ENCODE results near the gene RPS2. TPM values are rescaled to one million over a fixed set of nuclear protein-coding genes. Genes with fewer than 3 reads are reported as not detected.
A peak's percentile ranks its signal among the peaks of the same experiment; 100 is the strongest.

RPS2 gene
- total and polyA plus RNA-seq, 2 of the 8 experiments (the other 6 are each of a cell fraction or from before 2014, with no cell fraction given), result 4,042 to 16,783 TPM

DNA sequence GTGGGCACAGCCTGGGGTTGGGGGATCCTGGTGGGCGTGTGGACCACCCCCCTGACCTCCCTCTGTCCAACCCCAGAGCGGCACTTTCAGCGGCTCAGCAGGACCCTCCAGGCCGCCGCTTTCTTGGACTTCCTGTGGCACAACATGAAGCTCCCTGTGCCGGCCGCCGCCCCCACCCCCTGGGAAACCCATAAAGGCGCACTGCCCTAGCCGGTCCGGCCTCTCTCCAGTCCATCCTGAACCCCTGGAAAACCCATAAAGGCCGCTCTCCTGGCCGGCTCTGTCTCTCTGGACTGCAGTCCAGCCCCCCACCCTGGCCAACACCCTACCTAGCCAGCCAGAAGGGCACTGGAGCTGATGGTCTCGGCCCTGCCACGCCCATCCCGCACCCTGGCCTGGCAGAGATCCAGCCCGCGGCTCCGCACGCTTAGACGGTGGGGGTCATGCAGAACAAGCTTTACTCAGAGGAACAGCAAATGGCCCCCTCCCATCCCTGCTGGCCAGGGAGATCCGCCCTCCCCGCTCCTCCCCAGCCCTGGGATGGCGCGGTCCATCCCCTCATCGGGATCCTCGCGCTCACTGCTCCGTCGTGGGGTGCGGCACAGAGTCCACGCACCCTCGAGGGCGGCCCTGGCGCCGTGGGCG, 14.0 kb upstream of the RPS2 start:
- 0 out of 2 replicates have a peak, but pooled peaks cover 2% of the 10 kb centered on the region for H3K79me1 ChIP-seq (ENCODE audit: low read depth, low read length)
- peaks cover 19% of the 10 kb centered on the region for H3K23me2 ChIP-seq (ENCODE audit: low read depth, low read length)
- peaks cover 11 to 33% (median 22%) of the 10 kb centered on the region in 4 experiments; a peak in 7 of 8 replicates for H3K36me3 ChIP-seq (ENCODE audit: control insufficient read depth in 2 of 4, insufficient read depth in 4 of 4, low read length in 3 of 4)
- H2BK12ac ChIP-seq (ENCODE audit: low read depth, low read length), result no peak overlapping the region
- DNase-seq (ENCODE audit: low read depth in 1 of 2, low spot score in 2 of 2) (peak in 1 of 2 experiments; percentile 66), FAIRE-seq (no peak)
- no peak overlapping the region for H3K56ac ChIP-seq (replicated peaks; ENCODE audit: insufficient read length, low read depth, low read length)
- no peak overlapping the region for H2AK5ac ChIP-seq (ENCODE audit: low read depth, low read length)
- TF ChIP-seq SUZ12 (IDR thresholded peaks at IDR 0.05; ENCODE audit: low read length) (no peak), SP1 (IDR thresholded peaks at IDR 0.05; ENCODE audit: low read depth, low read length) (no peak), GABPA (IDR thresholded peaks at IDR 0.05; ENCODE audit: borderline replicate concordance, insufficient read depth, low read length) (peak; percentile 39; the same call in 1 of the 2 replicates), FOSL1 (IDR thresholded peaks at IDR 0.05; ENCODE audit: insufficient read depth, low read depth, low read length) (no peak), CHD1 (IDR thresholded peaks at IDR 0.05; ENCODE audit: low read depth, low read length) (no peak), SRF (IDR thresholded peaks at IDR 0.05; ENCODE audit: low read depth, low read length) (no peak), BRCA1 (IDR thresholded peaks at IDR 0.05; ENCODE audit: low read depth, low read length) (no peak), JUN (IDR thresholded peaks at IDR 0.05; ENCODE audit: low read depth, low read length) (no peak)
- H3K27ac ChIP-seq (ENCODE audit: low read depth, low read length), result no peak overlapping the region
- no peak overlapping the region for H3K4ac ChIP-seq (replicated peaks; ENCODE audit: insufficient read length, low read depth, low read length)
- H2BK120ac ChIP-seq (replicated peaks; ENCODE audit: low read depth, low read length), result no peak overlapping the region
- no peak overlapping the region for H2AFZ ChIP-seq (ENCODE audit: low read length)
- peaks cover 3 to 28% (median 25%) of the 10 kb centered on the region in 4 experiments for H3K4me1 ChIP-seq (replicated peaks in 1 of 4; ENCODE audit: control insufficient read depth in 3 of 4, insufficient read depth in 4 of 4, low read length in 3 of 4)
- peak overlapping the region; percentile 31 to 61 (median 38); a peak in 6 of 8 replicates for H3K4me3 ChIP-seq (ENCODE audit: extremely low read depth in 1 of 4, insufficient read depth in 2 of 4, low read depth in 3 of 4, low read length in 4 of 4)
- H3K79me2 ChIP-seq (ENCODE audit: control insufficient read depth in 1 of 2, insufficient read depth in 2 of 2, low read length in 2 of 2), result peaks cover 0 to 1% of the 10 kb centered on the region in 2 experiments; a peak in 1 of 4 replicates
- H3K27me3 ChIP-seq (replicated peaks in 1 of 4; ENCODE audit: control insufficient read depth in 3 of 4, extremely low read depth in 1 of 4, insufficient read depth in 3 of 4, low read length in 3 of 4), result peaks cover 8 to 40% (median 39%) of the 10 kb centered on the region in 4 experiments; a peak in 6 of 7 replicates
- no peak overlapping the region for H2BK20ac ChIP-seq (ENCODE audit: low read length)
- H3K14ac ChIP-seq (ENCODE audit: insufficient read length), result no peak overlapping the region
- H4K5ac ChIP-seq (ENCODE audit: insufficient read length, low read depth, low read length), result no peak overlapping the region
- H3K9ac ChIP-seq (replicated peaks in 1 of 4; ENCODE audit: extremely low read depth in 1 of 4, low read depth in 3 of 4, low read length in 3 of 4), result no peak overlapping the region
- H3K23ac ChIP-seq (ENCODE audit: insufficient read length), result no peak overlapping the region
- ChIA-PET POLR2A (ENCODE audit: partially characterized antibody) (interaction anchor here (0.8 to 28.2 kb wide), 14 partner anchors 9 to 176 kb away, joined by 3 to 736 read pairs (median 6); partner anchors contain the start of genes FAHD1, HAGH, MSRB1 and NDUFB10), CTCF (ENCODE audit: partially characterized antibody) (interaction anchor here (0.5 to 1.5 kb wide), 4 partner anchors 19 to 51 kb away, joined by 3 to 4 read pairs (median 4); no protein-coding TSS in a partner anchor)
- H4K20me1 ChIP-seq (replicated peaks in 1 of 2; ENCODE audit: control insufficient read depth in 1 of 2, insufficient read depth in 2 of 2, low read length in 2 of 2), result peaks cover 2 to 25% of the 10 kb centered on the region in 2 experiments
- 66% methylated on average over 34 of the region's 37 CpGs; no CpG with 5 or more reads in 1 of the 2 experiments for WGBS, 2 experiments (ENCODE audit: extremely low coverage in 1 of 2, insufficient coverage in 1 of 2, insufficient read length in 1 of 2, insufficient replicate concordance in 2 of 2, low coverage in 1 of 2, low lambda C conversion rate in 2 of 2, missing lambda C conversion rate in 1 of 2)
- H3K9me3 ChIP-seq (ENCODE audit: insufficient read depth in 2 of 2, low read depth in 1 of 2, low read length in 1 of 2), result no peaks in the 10 kb centered on the region
- peak overlapping the region; percentile 44; the same call in 1 of the 2 replicates for H2BK5ac ChIP-seq (ENCODE audit: low read depth, low read length)
- H4K91ac ChIP-seq (replicated peaks; ENCODE audit: insufficient read length, low read length), result no peak overlapping the region
- H4K8ac ChIP-seq (ENCODE audit: extremely low read depth, insufficient read depth, low read length), result peak overlapping the region; percentile 83; the same call in 1 of the 2 replicates
- H3K4me2 ChIP-seq (ENCODE audit: insufficient read depth in 1 of 2, low read depth in 2 of 2, low read length in 2 of 2), result peak overlapping the region; percentile 87 to 91
- no peak overlapping the region for H3K18ac ChIP-seq (ENCODE audit: extremely low read depth, low read length)
- H2BK15ac ChIP-seq (ENCODE audit: low read length), result no peak overlapping the region

Measured in H1 (cell line).